NT2/D1 (cell line): ENCODE results near the gene ABCA13.

Experiments
- SUZ12 ChIP-seq: IDR thresholded peaks from 2 replicates; pipeline ENCODE4 v1.6.1; 2011; ENCODE audit not compliant: insufficient read length, insufficient read depth; ENCODE audit errors: extremely low read depth
- YY1 ChIP-seq: IDR thresholded peaks from 2 replicates; pipeline ENCODE4 v1.6.1; 2011; ENCODE audit not compliant: insufficient read length, insufficient read depth
- ZNF274 ChIP-seq: IDR thresholded peaks from 2 replicates; pipeline ENCODE4 v1.6.1; 2011; ENCODE audit warnings: mild to moderate bottlenecking, low read depth, low read length

DNA sequence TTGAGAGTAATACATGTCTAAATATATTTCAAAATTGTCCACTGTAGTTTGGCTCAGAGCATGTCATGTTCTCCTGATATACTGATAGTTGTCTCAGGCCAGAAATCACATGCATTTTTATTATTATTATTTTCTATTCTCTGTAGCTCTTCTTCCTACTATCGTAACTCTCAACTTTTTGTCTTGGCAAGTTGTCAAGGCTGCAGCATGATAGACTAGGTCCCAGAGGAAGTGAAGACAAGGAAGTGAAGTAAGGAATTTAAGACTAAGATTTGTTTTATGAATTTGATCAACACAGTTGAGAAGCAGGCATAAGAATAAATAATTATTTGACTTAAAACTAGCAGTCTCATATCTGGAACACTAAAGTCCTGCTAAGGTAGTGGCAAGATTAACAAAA, 369.5 kb downstream of the ABCA13 start:
- TF ChIP-seq SUZ12 (no peak), ZNF274 (no peak), YY1 (no peak)
